MM.1S (cell line): ENCODE data around the gene PRPH2.
"Not testable (repeated sequence)": the region's sequence is repeated elsewhere in the genome, so short reads cannot be mapped to it uniquely, and the experiment has no call there.

ENCODE experiments used
- DNase-seq: peaks from one replicate; pipeline ENCODE4 v3.0.0-alpha.2; 2015
- H2AFZ ChIP-seq: fragments of 300-600 bp; sonication (generic); 2 replicates; pipeline ENCODE4 v1.6.0; 2016; ENCODE audit warnings: antibody characterized with exemption, low read length
- H3F3A ChIP-seq: fragments of 300-600 bp; sonication (generic); 2 replicates; pipeline ENCODE4 v1.6.1; 2016; ENCODE audit warnings: mild to moderate bottlenecking, antibody characterized with exemption, low read length, moderate library complexity, mixed read lengths; ENCODE audit not compliant: insufficient read depth
- H3K27ac ChIP-seq: fragments of 300-600 bp; sonication (generic); 2 replicates; pipeline ENCODE4 v1.5.1; 2016; ENCODE audit warnings: mild to moderate bottlenecking, low read length
- H3K27me3 ChIP-seq: fragments of 300-600 bp; sonication (generic); replicated peaks from 2 replicates; pipeline ENCODE4 v1.6.0; 2016; ENCODE audit warnings: low read length; ENCODE audit not compliant: insufficient read depth
- H3K36me3 ChIP-seq: fragments of 300-600 bp; sonication (generic); replicated peaks from 2 replicates; pipeline ENCODE4 v1.6.1; 2016; ENCODE audit warnings: mild to moderate bottlenecking, low read length, mixed read lengths; ENCODE audit not compliant: insufficient read depth
- H3K4me1 ChIP-seq: fragments of 300-600 bp; sonication (generic); 2 replicates; pipeline ENCODE4 v1.6.1; 2016; ENCODE audit warnings: low read length, mixed read lengths
- H3K4me2 ChIP-seq: fragments of 300-600 bp; sonication (generic); 2 replicates; pipeline ENCODE4 v1.6.0; 2016; ENCODE audit warnings: low read depth, low read length
- H3K4me3 ChIP-seq: fragments of 300-600 bp; sonication (generic); 2 replicates; pipeline ENCODE4 v1.5.1; 2016; ENCODE audit warnings: low read length, mixed read lengths
- H3K79me2 ChIP-seq: fragments of 300-600 bp; sonication (generic); 2 replicates; pipeline ENCODE4 v1.6.1; 2016; ENCODE audit warnings: mixed run types, low read length, mixed read lengths
- H3K9ac ChIP-seq: fragments of 300-600 bp; sonication (generic); 2 replicates; pipeline ENCODE4 v1.6.1; 2016; ENCODE audit warnings: low read length, mixed read lengths
- H3K9me2 ChIP-seq: fragments of 300-600 bp; sonication (generic); replicated peaks from 2 replicates; pipeline ENCODE4 v1.6.1; 2016; ENCODE audit warnings: mild to moderate bottlenecking, low read length, mixed read lengths; ENCODE audit not compliant: insufficient read depth
- H3K9me3 ChIP-seq: fragments of 300-600 bp; sonication (generic); replicated peaks from 2 replicates; pipeline ENCODE4 v1.6.1; 2016; ENCODE audit warnings: mild to moderate bottlenecking, low read length, mixed read lengths; ENCODE audit not compliant: insufficient read depth
- H4K20me1 ChIP-seq: fragments of 300-600 bp; sonication (generic); 2 replicates; pipeline ENCODE4 v1.6.1; 2016; ENCODE audit warnings: mild to moderate bottlenecking, low read length, moderate library complexity, mixed read lengths; ENCODE audit not compliant: insufficient read depth
- CTCF ChIP-seq: fragments of 300-600 bp; sonication (generic); IDR thresholded peaks from 2 replicates; pipeline ENCODE4 v1.5.1; 2016; ENCODE audit warnings: antibody characterized with exemption, low read length, mixed read lengths
- EZH2 ChIP-seq: fragments of 300-600 bp; sonication (generic); optimal IDR thresholded peaks from 2 replicates; pipeline ENCODE3; 2017; ENCODE audit warnings: low read depth, mild to moderate bottlenecking, antibody characterized with exemption, low read length, mixed read lengths
- EZH2phosphoT487 ChIP-seq: fragments of 300-600 bp; sonication (generic); IDR thresholded peaks from 2 replicates; pipeline ENCODE4 v1.6.1; 2018; ENCODE audit warnings: antibody characterized with exemption, low read length

Gene PRPH2

GRCh38 chr6:42735976-42736375 is 13.6 kb upstream of the PRPH2 start:
- no peak for TF ChIP-seq EZH2
- no peak for TF ChIP-seq EZH2phosphoT487
- TF ChIP-seq CTCF, result no peak
- H3K4me3 ChIP-seq, result no peak overlapping the region
- H3K27me3 ChIP-seq, result no peaks in the 10 kb centered on the region
- H3K9ac ChIP-seq, result no peak overlapping the region
- no peaks in the 10 kb centered on the region for H3K4me1 ChIP-seq
- no peaks in the 10 kb centered on the region for H3K9me3 ChIP-seq
- H2AFZ ChIP-seq, result no peak overlapping the region
- no peak for DNase-seq
- H3K36me3 ChIP-seq, result no peaks in the 10 kb centered on the region
- no peak overlapping the region for H3K4me2 ChIP-seq
- H4K20me1 ChIP-seq, result no peaks in the 10 kb centered on the region
- no peaks in the 10 kb centered on the region for H3F3A ChIP-seq
- H3K27ac ChIP-seq, result no peak overlapping the region
- H3K9me2 ChIP-seq, result no peaks in the 10 kb centered on the region
- H3K79me2 ChIP-seq, result no peaks in the 10 kb centered on the region

GRCh38 chr6:42733867-42734481 is 11.6 kb upstream of the PRPH2 start:
- H3K9ac ChIP-seq, H3K79me2 ChIP-seq, H3K27ac ChIP-seq, H3F3A ChIP-seq, H3K9me2 ChIP-seq, H3K27me3 ChIP-seq, H3K4me2 ChIP-seq, H2AFZ ChIP-seq, H3K36me3 ChIP-seq, H3K4me3 ChIP-seq, H3K4me1 ChIP-seq, H3K9me3 ChIP-seq, DNase-seq, H4K20me1 ChIP-seq: not testable (repeated sequence)

GRCh38 chr6:42729731-42730130 is 7.3 kb upstream of the PRPH2 start:
- TF ChIP-seq EZH2phosphoT487, result no peak
- TF ChIP-seq CTCF, result no peak
- no peak for TF ChIP-seq EZH2
- DNase-seq, result no peak
- H2AFZ ChIP-seq, result no peak overlapping the region

GRCh38 chr6:42727627-42728026 is 5.2 kb upstream of the PRPH2 start:
- Histone ChIP-seq H3K79me2 (no peaks in the 10 kb centered on the region), H3K4me2 (no peak overlapping the region), H3K36me3 (no peaks in the 10 kb centered on the region), H3K4me3 (no peak overlapping the region), H4K20me1 (no peaks in the 10 kb centered on the region), H3K27ac (no peak overlapping the region), H3K27me3 (no peaks in the 10 kb centered on the region), H3F3A (0 out of 2 replicates have a peak, but pooled peaks cover 3% of the 10 kb centered on the region), H2AFZ (no peak overlapping the region), H3K4me1 (peaks cover 10% of the 10 kb centered on the region), H3K9me3 (no peaks in the 10 kb centered on the region), H3K9me2 (no peaks in the 10 kb centered on the region), H3K9ac (no peak overlapping the region)
- TF ChIP-seq EZH2, result no peak
- TF ChIP-seq CTCF, result no peak
- TF ChIP-seq EZH2phosphoT487, result no peak
- DNase-seq, result no peak

More at GRCh38 chr6:42729731-42730130, 7.3 kb upstream of the PRPH2 start:
- peaks cover 10% of the 10 kb centered on the region for H3K4me1 ChIP-seq
- no peak overlapping the region for H3K4me3 ChIP-seq
- H3K4me2 ChIP-seq, result no peak overlapping the region
- no peak overlapping the region for H3K27ac ChIP-seq
- H4K20me1 ChIP-seq, result no peaks in the 10 kb centered on the region
- H3K36me3 ChIP-seq, result no peaks in the 10 kb centered on the region
- 0 out of 2 replicates have a peak, but pooled peaks cover 3% of the 10 kb centered on the region for H3F3A ChIP-seq
- no peak overlapping the region for H3K9ac ChIP-seq
- H3K9me2 ChIP-seq, result no peaks in the 10 kb centered on the region
- no peaks in the 10 kb centered on the region for H3K79me2 ChIP-seq
- H3K9me3 ChIP-seq, result no peaks in the 10 kb centered on the region
- no peaks in the 10 kb centered on the region for H3K27me3 ChIP-seq
